BE2C (cell line): ENCODE results near the gene GRIN2C.

Experiments used
- DNase-seq: peaks from one replicate; pipeline ENCODE4 v3.0.0-alpha.2; 2020
- H3K27me3 ChIP-seq: fragments of 250-450 bp; sonication (Bioruptor Pico); 2 replicates; pipeline ENCODE4 v1.5.1; 2020; ENCODE audit warnings: mild to moderate bottlenecking
- H3K36me3 ChIP-seq: fragments of 250-450 bp; sonication (Bioruptor Pico); 2 replicates; pipeline ENCODE4 v1.5.1; 2020; ENCODE audit warnings: mild to moderate bottlenecking
- H3K4me1 ChIP-seq: fragments of 250-450 bp; sonication (Bioruptor Pico); 2 replicates; pipeline ENCODE4 v1.5.1; 2020
- H3K4me3 ChIP-seq: 2 replicates; pipeline ENCODE4 v1.5.1; 2011; ENCODE audit warnings: low read depth, low read length
- H3K9me3 ChIP-seq: fragments of 250-450 bp; sonication (Bioruptor Pico); 2 replicates; pipeline ENCODE4 v1.5.1; 2020
- CTCF ChIP-seq: IDR thresholded peaks from 2 replicates; pipeline ENCODE4 v1.5.1; 2012; ENCODE audit warnings: mild to moderate bottlenecking, low read depth, low read length

Gene GRIN2C

GRCh38 chr17:74800531-74800930 is 59.2 kb downstream of the GRIN2C start:
- H3K9me3 ChIP-seq = no peaks in the 10 kb centered on the region
- TF ChIP-seq CTCF = no peak
- H3K27me3 ChIP-seq = no peaks in the 10 kb centered on the region
- H3K36me3 ChIP-seq = no peaks in the 10 kb centered on the region; the same call in 1 of the 2 replicates
- DNase-seq = no peak
- no peak overlapping the region for H3K4me3 ChIP-seq
- H3K4me1 ChIP-seq = peaks cover 38% of the 10 kb centered on the region

GRCh38 chr17:74799097-74799496 is 60.6 kb downstream of the GRIN2C start:
- TF ChIP-seq CTCF = no peak
- H3K9me3 ChIP-seq = no peaks in the 10 kb centered on the region
- no peak for DNase-seq
- H3K27me3 ChIP-seq = no peaks in the 10 kb centered on the region
- no peaks in the 10 kb centered on the region; the same call in none of the 2 replicates for H3K36me3 ChIP-seq
- H3K4me1 ChIP-seq = peaks cover 37% of the 10 kb centered on the region
- no peak overlapping the region for H3K4me3 ChIP-seq

- Histone ChIP-seq H3K9me3 (no peaks in the 10 kb centered on the region), H3K4me3 (no peak overlapping the region), H3K27me3 (no peaks in the 10 kb centered on the region), H3K36me3 (no peaks in the 10 kb centered on the region; the same call in none of the 2 replicates), H3K4me1 (peaks cover 33% of the 10 kb centered on the region)
- DNase-seq = no peak
- no peak for TF ChIP-seq CTCF
Measured at GRCh38 chr17:74798239-74798707, 61.4 kb downstream of the GRIN2C start.

- no peak for DNase-seq
- Histone ChIP-seq H3K27me3 (no peaks in the 10 kb centered on the region), H3K9me3 (no peaks in the 10 kb centered on the region), H3K4me3 (no peak overlapping the region), H3K4me1 (peaks cover 29% of the 10 kb centered on the region), H3K36me3 (no peaks in the 10 kb centered on the region; the same call in none of the 2 replicates)
- no peak for TF ChIP-seq CTCF
Measured at GRCh38 chr17:74797824-74798223, 61.9 kb downstream of the GRIN2C start.

- H3K4me3 ChIP-seq = no peak overlapping the region
- DNase-seq = no peak
- peaks cover 29% of the 10 kb centered on the region for H3K4me1 ChIP-seq
- no peaks in the 10 kb centered on the region for H3K27me3 ChIP-seq
- TF ChIP-seq CTCF = no peak
- no peaks in the 10 kb centered on the region; the same call in none of the 2 replicates for H3K36me3 ChIP-seq
- no peaks in the 10 kb centered on the region for H3K9me3 ChIP-seq
Measured at GRCh38 chr17:74796866-74797265, 62.8 kb downstream of the GRIN2C start.

GRCh38 chr17:74796211-74796610 is 63.5 kb downstream of the GRIN2C start:
- Histone ChIP-seq H3K36me3 (no peaks in the 10 kb centered on the region; the same call in none of the 2 replicates), H3K4me3 (no peak overlapping the region), H3K4me1 (peaks cover 29% of the 10 kb centered on the region), H3K9me3 (no peaks in the 10 kb centered on the region), H3K27me3 (no peaks in the 10 kb centered on the region)
- no peak for TF ChIP-seq CTCF
- DNase-seq = no peak
